GM12878 (cell line): ENCODE results near the gene ARID5B. TPM values are rescaled to one million over a fixed set of nuclear protein-coding genes. Genes with fewer than 3 reads are reported as not detected.

Experiments used
- ATAC-seq: fragments of 200-7000 bp; cut with Tn5 transposase; 3 replicates; pipeline ENCODE4 v1.9.1; 2020; ENCODE audit warnings: mild to moderate bottlenecking, moderate library complexity
- BruUV-seq: library from RNA; stranded (reverse); fragments of 400-500 nt; replicated peaks from 2 replicates; lab custom pipeline; 2021; lab: Mats Ljungman, UMichigan
- CTCF ChIA-PET: fragments of 300-600 bp; sonication (Branson Sonifier 250); formaldehyde crosslinking; extraction: SDS; loops from one replicate; lab custom pipeline; 2021; ENCODE audit warnings: inconsistent platforms; lab: Yijun Ruan, JAX
- POLR2A ChIA-PET: fragments of 350-600 bp; formaldehyde crosslinking; extraction: SDS; loops from one replicate; lab custom pipeline; 2021; ENCODE audit warnings: inconsistent platforms; lab: Charles Lee
- RAD21 ChIA-PET: fragments of 300-600 bp; sonication (Branson Sonifier 250); formaldehyde crosslinking; loops from one replicate; lab custom pipeline; 2023; ENCODE audit warnings: antibody characterized with exemption; ENCODE audit not compliant: unreplicated experiment; lab: Charles Lee
- SMC1A ChIA-PET: fragments of 300-600 bp; sonication (Branson Sonifier 250); formaldehyde crosslinking; loops from one replicate; lab custom pipeline; 2023; ENCODE audit not compliant: unreplicated experiment, uncharacterized antibody; lab: Charles Lee
- DNase-seq: peaks from one replicate; pipeline ENCODE4 v3.0.0-alpha.2; 2011; ENCODE audit warnings: low read depth, low spot score
- FAIRE-seq: peaks from 3 replicates; lab custom pipeline; 2011; peaks lifted over from hg19 to GRCh38; lab: Jason Lieb, UNC
- H2AFZ ChIP-seq: 2 replicates; pipeline ENCODE4 v1.6.0; 2011; ENCODE audit warnings: low read depth, low read length, control low read depth; ENCODE audit not compliant: control insufficient read depth
- H3K27ac ChIP-seq: 2 replicates; pipeline ENCODE4 v1.5.1; 2011; ENCODE audit warnings: control low read depth; ENCODE audit not compliant: control insufficient read depth, insufficient read depth
- H3K27me3 ChIP-seq, 2 experiments: replicated peaks in 1 of 2; 2 replicates each; pipeline versions ENCODE4 v1.6.0 to v1.6.1; 2011; ENCODE audit warnings: low read length in 1 of 2; ENCODE audit not compliant: control insufficient read depth in 2 of 2, insufficient read depth in 2 of 2
- H3K36me3 ChIP-seq, 2 experiments: 2 replicates each; pipeline ENCODE4 v1.5.1; 2011; ENCODE audit warnings: low read length in 1 of 2; ENCODE audit not compliant: control insufficient read depth in 2 of 2, insufficient read depth in 2 of 2
- H3K4me1 ChIP-seq: 2 replicates; pipeline ENCODE4 v1.6.1; 2011; ENCODE audit warnings: mild to moderate bottlenecking, low read length, moderate library complexity, mixed read lengths; ENCODE audit not compliant: control insufficient read depth, insufficient read depth
- H3K4me2 ChIP-seq: 2 replicates; pipeline ENCODE4 v1.6.0; 2011; ENCODE audit warnings: control low read depth; ENCODE audit not compliant: control insufficient read depth, insufficient read depth
- H3K4me3 ChIP-seq: fragments of 200-600 bp; sonication (generic); 2 replicates; pipeline ENCODE4 v1.5.1; 2016
- H3K79me2 ChIP-seq: 2 replicates; pipeline ENCODE4 v1.6.0; 2011; ENCODE audit warnings: low read length; ENCODE audit not compliant: control insufficient read depth, insufficient read depth
- H3K9ac ChIP-seq: 2 replicates; pipeline ENCODE4 v1.8.0; 2011; ENCODE audit warnings: low read length, control low read depth, mixed read lengths; ENCODE audit not compliant: control insufficient read depth, insufficient read depth
- H3K9me3 ChIP-seq: replicated peaks from 3 replicates; pipeline ENCODE4 v1.5.1; 2011; ENCODE audit warnings: mild to moderate bottlenecking, low read length; ENCODE audit not compliant: control insufficient read depth, insufficient read depth
- H4K20me1 ChIP-seq: 2 replicates; pipeline ENCODE4 v1.6.0; 2011; ENCODE audit not compliant: control insufficient read depth, insufficient read depth
- CBFB ChIP-seq: IDR thresholded peaks from 2 replicates; pipeline ENCODE4 v1.6.1; 2016; ENCODE audit warnings: antibody characterized with exemption, low read depth
- GATAD2B ChIP-seq: fragments of 450-650 bp; conservative IDR thresholded peaks from 2 replicates; pipeline ENCODE4 v1.6.1; 2017; ENCODE audit warnings: low read depth, mild to moderate bottlenecking, moderate library complexity
- SMARCA5 ChIP-seq: fragments of 450-650 bp; IDR thresholded peaks from 2 replicates; pipeline ENCODE4 v1.6.1; 2017; ENCODE audit warnings: mild to moderate bottlenecking
- SP1 ChIP-seq: IDR thresholded peaks from one replicate; pipeline ENCODE4 v1.6.1; 2011; ENCODE audit warnings: low read depth, low read length
- YY1 ChIP-seq: IDR thresholded peaks from 2 replicates; pipeline ENCODE4 v1.6.1; 2011; ENCODE audit warnings: low read depth, mild to moderate bottlenecking, low read length
- ZBTB33 ChIP-seq: fragments of 450-650 bp; IDR thresholded peaks from 2 replicates; pipeline ENCODE4 v1.6.1; 2017; ENCODE audit warnings: mild to moderate bottlenecking
- WGBS: methylation state at CpG from one replicate; pipeline ENCODE4 v1.1.6; 2016; ENCODE audit warnings: low lambda C conversion rate; ENCODE audit not compliant: insufficient replicate concordance, insufficient coverage; ENCODE audit errors: missing lambda C conversion rate; 5-methylcytosine and 5-hydroxymethylcytosine counted together
- in situ Hi-C: fragments of 300-500 bp; cut with MboI; formaldehyde crosslinking; loops from 9 replicates; pipeline ENCODE4 v1.14.3; 2018; ENCODE audit warnings: mixed read lengths
- intact Hi-C: fragments of 100-400 bp; cut with micrococcal nuclease; formaldehyde crosslinking; loops from one replicate; pipeline ENCODE4 v1.14.2; 2022; ENCODE audit not compliant: unreplicated experiment
- polyA plus RNA-seq, 11 experiments: library from polyadenylated mRNA; depleted of rRNA in 4 of 11; unstranded in 6 of 11; stranded (reverse) in 5 of 11; fragments of >200 nt; fragmentation: Nextera tagmentation in 4 of 11; fragmentation: Illumina TruSeq in 1 of 11; extraction: Ambion mirVana in 4 of 11; extraction: Trizol in 1 of 11; gene quantifications; 1 replicate in 1 of 11; 2 replicates in 10 of 11; pipeline versions ENCODE4 v1.2.1 to v1.2.3, GENCODE V29; 2011 to 2016; ENCODE audit warnings: inconsistent platforms in 2 of 11, missing spikeins in 2 of 11, low read depth in 1 of 11
- total RNA-seq, 4 experiments: library from RNA; depleted of rRNA in 3 of 4; stranded (reverse); fragments of >200 nt in 3 of 4; fragmentation: Illumina TruSeq in 1 of 4; extraction: Trizol in 1 of 4; gene quantifications; 2 replicates each; pipeline versions ENCODE4 v1.2.1 to v1.2.3, GENCODE V29; 2013 to 2021
- TF ChIP-seq, protein P1 (sequence below): fragments of 450-650 bp; formaldehyde crosslinking; IDR thresholded peaks from 2 replicates; pipeline ENCODE4 v1.4.0; 2020; ENCODE audit warnings: mild to moderate bottlenecking, moderate library complexity

The ARID5B gene
- total and polyA plus RNA-seq, 10 of the 15 experiments (the other 5 are each of a cell fraction or from before 2014, with no cell fraction given) = 2.7 to 8.5 (median 6.1) TPM

GRCh38 chr10:62005281-62005680 is 103.8 kb downstream of the ARID5B start:
- WGBS = 60% methylated on average over 2 of the region's 2 CpGs
- Histone ChIP-seq H3K4me3 (no peak overlapping the region), H3K27me3 (no peaks in the 10 kb centered on the region), H3K4me2 (no peak overlapping the region), H4K20me1 (no peaks in the 10 kb centered on the region), H3K9ac (no peak overlapping the region), H3K27ac (no peak overlapping the region), H3K4me1 (peaks cover 25% of the 10 kb centered on the region), H2AFZ (no peak overlapping the region), H3K79me2 (peaks cover 30% of the 10 kb centered on the region), H3K36me3 (peaks cover 0 to 4% of the 10 kb centered on the region in 2 experiments; a peak in 2 of 4 replicates), H3K9me3 (no peaks in the 10 kb centered on the region; the same call in 2 of the 3 replicates)
- FAIRE-seq (no peak), DNase-seq (no peak), ATAC-seq (no peak)
- no TSS peak for BruUV-seq
- POLR2A ChIA-PET = no interaction called here
- RAD21 ChIA-PET = interaction anchor here (1.6 kb wide), 1 partner anchor 240 kb away, joined by 4 read pairs; no protein-coding TSS in a partner anchor
- SMC1A ChIA-PET = interaction anchor here (1.2 to 1.6 kb wide), 2 partner anchors 10 to 13 kb away, joined by 3 to 4 read pairs; no protein-coding TSS in a partner anchor
- TF ChIP-seq GATAD2B (no peak), ZBTB33 (no peak), SP1 (no peak)
- in situ Hi-C loops (no loop called here), intact Hi-C loops (no loop called here)
- CTCF ChIA-PET = no interaction called here

- ATAC-seq (no peak), DNase-seq (no peak), FAIRE-seq (no peak)
- H4K20me1 ChIP-seq = no peaks in the 10 kb centered on the region
- no peaks in the 10 kb centered on the region for H3K27me3 ChIP-seq
- intact Hi-C loops = no loop called here
- peaks cover 0 to 4% of the 10 kb centered on the region in 2 experiments; a peak in 2 of 4 replicates for H3K36me3 ChIP-seq
- BruUV-seq = no TSS peak
- POLR2A ChIA-PET = no interaction called here
- no peak overlapping the region for H2AFZ ChIP-seq
- RAD21 ChIA-PET = no interaction called here
- no peaks in the 10 kb centered on the region; the same call in 2 of the 3 replicates for H3K9me3 ChIP-seq
- SMC1A ChIA-PET = interaction anchor here (1.6 kb wide), 1 partner anchor 13 kb away, joined by 4 read pairs; no protein-coding TSS in a partner anchor
- in situ Hi-C loops = no loop called here
- 98% methylated on average over 3 of the region's 3 CpGs for WGBS
- no peak overlapping the region for H3K4me2 ChIP-seq
- peaks cover 22% of the 10 kb centered on the region for H3K4me1 ChIP-seq
- no peak overlapping the region for H3K4me3 ChIP-seq
- H3K9ac ChIP-seq = no peak overlapping the region
- H3K27ac ChIP-seq = no peak overlapping the region
- TF ChIP-seq, protein P1, sequence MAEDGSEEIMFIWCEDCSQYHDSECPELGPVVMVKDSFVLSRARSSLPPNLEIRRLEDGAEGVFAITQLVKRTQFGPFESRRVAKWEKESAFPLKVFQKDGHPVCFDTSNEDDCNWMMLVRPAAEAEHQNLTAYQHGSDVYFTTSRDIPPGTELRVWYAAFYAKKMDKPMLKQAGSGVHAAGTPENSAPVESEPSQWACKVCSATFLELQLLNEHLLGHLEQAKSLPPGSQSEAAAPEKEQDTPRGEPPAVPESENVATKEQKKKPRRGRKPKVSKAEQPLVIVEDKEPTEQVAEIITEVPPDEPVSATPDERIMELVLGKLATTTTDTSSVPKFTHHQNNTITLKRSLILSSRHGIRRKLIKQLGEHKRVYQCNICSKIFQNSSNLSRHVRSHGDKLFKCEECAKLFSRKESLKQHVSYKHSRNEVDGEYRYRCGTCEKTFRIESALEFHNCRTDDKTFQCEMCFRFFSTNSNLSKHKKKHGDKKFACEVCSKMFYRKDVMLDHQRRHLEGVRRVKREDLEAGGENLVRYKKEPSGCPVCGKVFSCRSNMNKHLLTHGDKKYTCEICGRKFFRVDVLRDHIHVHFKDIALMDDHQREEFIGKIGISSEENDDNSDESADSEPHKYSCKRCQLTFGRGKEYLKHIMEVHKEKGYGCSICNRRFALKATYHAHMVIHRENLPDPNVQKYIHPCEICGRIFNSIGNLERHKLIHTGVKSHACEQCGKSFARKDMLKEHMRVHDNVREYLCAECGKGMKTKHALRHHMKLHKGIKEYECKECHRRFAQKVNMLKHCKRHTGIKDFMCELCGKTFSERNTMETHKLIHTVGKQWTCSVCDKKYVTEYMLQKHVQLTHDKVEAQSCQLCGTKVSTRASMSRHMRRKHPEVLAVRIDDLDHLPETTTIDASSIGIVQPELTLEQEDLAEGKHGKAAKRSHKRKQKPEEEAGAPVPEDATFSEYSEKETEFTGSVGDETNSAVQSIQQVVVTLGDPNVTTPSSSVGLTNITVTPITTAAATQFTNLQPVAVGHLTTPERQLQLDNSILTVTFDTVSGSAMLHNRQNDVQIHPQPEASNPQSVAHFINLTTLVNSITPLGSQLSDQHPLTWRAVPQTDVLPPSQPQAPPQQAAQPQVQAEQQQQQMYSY (CRISPR knock-in tag) = no peak
- TF ChIP-seq YY1 (no peak), CBFB (no peak), SMARCA5 (no peak)
- H3K79me2 ChIP-seq = peaks cover 29% of the 10 kb centered on the region
- CTCF ChIA-PET = no interaction called here
Measured at GRCh38 chr10:62005687-62006086, 104.2 kb downstream of the ARID5B start.
